Fibroblast of mammary gland (primary cell): ENCODE data around the gene KEL.

Experiments used
- DNase-seq: peaks from one replicate; pipeline ENCODE4 v3.0.0-alpha.2; 2010; ENCODE audit warnings: low read depth
- H3K4me3 ChIP-seq: 2 replicates; pipeline ENCODE4 v1.5.1; 2011; ENCODE audit warnings: low read depth, mild to moderate bottlenecking, low read length, moderate library complexity; ENCODE audit not compliant: control insufficient read depth
- TF ChIP-seq, protein P1 (sequence below): conservative IDR thresholded peaks from 2 replicates; pipeline ENCODE4 v1.5.1; 2011; ENCODE audit warnings: low read depth, low read length, inconsistent platforms; ENCODE audit not compliant: control insufficient read depth, insufficient read depth

The KEL gene

DNA sequence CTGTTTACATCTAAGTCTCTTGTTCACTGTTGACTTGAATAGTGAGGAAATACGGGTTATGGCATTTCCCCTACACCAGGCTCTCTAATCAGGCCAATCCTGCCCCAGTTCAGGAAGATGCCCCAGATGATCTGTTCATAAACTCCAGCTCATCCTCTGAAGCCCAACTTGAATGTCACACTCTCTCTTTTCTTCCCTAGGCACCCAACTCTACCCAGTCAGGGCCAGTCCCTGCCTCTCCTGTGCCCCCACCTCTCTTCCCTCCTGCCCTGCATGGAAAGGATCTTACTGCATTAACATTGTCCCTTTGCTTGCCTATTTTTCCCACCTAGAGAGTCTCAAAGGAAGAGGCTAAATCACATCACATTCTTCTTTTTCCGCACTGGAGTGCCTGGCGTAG, 66.0 kb downstream of the KEL start:
- H3K4me3 ChIP-seq = no peak overlapping the region
- no peak for DNase-seq
- TF ChIP-seq, protein P1, sequence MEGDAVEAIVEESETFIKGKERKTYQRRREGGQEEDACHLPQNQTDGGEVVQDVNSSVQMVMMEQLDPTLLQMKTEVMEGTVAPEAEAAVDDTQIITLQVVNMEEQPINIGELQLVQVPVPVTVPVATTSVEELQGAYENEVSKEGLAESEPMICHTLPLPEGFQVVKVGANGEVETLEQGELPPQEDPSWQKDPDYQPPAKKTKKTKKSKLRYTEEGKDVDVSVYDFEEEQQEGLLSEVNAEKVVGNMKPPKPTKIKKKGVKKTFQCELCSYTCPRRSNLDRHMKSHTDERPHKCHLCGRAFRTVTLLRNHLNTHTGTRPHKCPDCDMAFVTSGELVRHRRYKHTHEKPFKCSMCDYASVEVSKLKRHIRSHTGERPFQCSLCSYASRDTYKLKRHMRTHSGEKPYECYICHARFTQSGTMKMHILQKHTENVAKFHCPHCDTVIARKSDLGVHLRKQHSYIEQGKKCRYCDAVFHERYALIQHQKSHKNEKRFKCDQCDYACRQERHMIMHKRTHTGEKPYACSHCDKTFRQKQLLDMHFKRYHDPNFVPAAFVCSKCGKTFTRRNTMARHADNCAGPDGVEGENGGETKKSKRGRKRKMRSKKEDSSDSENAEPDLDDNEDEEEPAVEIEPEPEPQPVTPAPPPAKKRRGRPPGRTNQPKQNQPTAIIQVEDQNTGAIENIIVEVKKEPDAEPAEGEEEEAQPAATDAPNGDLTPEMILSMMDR = no peak

DNA sequence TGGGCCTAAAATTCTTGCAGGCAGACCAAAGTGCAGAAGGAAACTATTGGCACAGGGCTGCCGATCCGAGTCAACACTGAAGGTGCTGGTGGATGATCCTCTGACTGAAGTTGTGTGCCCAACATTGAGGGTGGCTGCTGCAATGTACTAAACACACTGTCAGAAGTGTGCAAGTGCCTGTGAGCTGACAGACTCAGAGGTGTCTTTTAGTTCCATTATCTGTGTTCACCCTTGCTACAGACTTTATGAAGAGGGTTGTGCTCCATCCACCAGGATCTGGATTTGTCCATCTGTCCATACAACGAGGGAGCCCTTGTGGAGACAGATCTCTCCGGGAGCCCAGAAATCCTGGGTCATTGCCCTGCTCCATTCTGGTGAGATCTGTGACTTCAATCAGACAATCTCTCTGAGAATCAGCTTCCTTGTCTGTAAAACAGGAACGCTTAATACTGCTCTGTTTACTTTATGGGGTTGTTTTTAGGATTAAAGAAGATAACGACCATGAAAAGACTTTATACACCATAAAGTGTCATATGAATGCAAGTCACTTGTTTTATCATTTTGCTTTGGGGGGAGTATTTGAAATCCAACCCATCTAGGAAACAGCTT, 67.1 kb downstream of the KEL start:
- TF ChIP-seq, protein P1 = no peak

DNA sequence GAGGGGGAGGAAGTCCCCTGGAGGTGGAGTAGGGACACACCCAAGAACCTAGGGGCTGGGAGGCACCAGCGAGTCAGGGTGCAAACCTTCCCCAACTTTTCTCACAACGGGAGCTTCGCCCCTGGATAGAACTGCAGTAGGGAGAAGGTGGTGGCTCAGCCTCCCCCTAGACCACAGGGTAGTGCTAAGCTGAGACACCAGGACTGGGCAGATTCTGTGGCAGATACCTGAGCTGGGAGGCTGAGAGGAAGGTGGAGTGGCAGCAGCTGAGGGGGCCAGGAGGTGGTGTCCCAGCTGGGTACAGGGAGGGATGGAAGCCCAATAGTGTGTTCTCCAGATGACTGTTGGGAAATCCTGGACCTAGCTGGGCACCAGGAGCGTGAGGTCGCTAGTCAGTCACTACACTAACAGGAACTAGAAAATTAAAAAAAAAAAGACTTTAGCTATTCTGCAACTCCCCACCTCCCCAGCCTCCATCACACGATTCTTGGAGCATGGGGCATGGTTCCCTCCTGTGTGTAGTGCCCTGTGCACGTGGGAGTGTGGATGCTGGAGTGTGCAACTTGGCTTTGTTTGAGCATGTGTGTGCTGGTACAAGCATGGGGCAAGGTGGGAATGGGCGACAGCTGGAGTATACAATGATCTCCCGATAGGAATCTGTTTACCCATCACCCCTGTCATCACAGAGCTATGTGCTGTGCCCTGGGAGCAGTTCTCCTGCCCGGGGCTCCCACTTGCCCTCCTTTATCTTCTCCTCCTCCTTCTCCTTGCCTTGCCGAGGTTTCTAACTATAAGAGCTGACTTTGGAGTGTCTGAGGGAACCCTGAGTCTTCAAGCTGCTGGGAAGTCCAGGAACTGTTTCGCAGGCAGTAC, 67.8 kb downstream of the KEL start:
- DNase-seq = no peak
- no peak overlapping the region for H3K4me3 ChIP-seq
- TF ChIP-seq, protein P1 = no peak

More for the DNA sequence above, 67.1 kb downstream of the KEL start:
- no peak overlapping the region for H3K4me3 ChIP-seq
- no peak for DNase-seq

DNA sequence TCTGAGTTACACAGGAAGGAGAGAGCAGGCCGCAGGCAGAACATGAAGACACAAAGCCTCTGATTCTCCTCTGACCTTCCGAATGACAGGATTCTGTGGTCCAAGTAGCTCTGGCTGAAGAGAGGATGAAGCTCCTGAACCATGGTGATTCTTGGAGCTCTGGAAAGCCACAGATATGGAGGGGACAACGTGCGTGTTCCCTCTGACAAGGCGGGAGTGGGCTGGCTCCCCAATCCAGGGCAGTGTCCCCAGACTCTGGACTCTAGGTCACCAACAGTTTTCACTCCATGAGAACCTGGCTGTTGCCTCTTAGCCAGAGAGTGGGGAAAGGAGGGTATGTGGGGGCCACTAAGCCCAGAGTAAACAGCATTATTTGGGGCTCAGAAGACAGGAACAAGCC, 69.2 kb downstream of the KEL start:
- TF ChIP-seq, protein P1 = no peak
- no peak overlapping the region for H3K4me3 ChIP-seq
- no peak for DNase-seq

DNA sequence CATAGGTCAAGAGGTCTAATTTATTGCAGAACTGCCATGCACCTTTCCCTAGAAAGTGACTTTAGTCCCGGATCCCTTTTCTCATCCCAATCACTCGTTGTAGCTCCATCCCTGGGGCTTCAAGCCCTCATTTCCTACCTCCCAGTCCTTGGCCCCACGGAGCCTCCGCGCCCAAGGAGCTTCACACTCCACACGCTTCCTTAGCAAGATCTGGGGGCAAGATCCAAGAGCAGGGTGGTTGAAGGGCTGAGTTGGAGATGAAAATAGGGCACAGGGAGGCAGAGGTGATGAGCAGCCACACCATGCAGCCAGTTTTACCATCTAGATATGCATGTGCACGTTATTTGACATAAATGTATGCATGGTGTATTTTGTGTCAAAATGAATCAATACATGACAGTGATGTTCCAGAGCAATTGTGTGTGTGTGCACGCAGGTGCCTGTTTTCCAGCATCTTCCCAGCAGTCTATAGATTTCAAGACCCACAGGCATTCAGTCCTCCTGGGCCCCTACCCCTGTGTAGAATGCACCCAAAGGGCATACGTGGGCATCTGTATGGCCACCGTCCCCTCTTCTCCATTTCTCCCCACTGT, 70.6 kb downstream of the KEL start:
- TF ChIP-seq, protein P1 = no peak
- H3K4me3 ChIP-seq = no peak overlapping the region

More for the DNA sequence above, 70.6 kb downstream of the KEL start:
- DNase-seq = no peak
